Measurements from ENCODE around the gene RGL3. TPM values are rescaled to one million over a fixed set of nuclear protein-coding genes. Genes with fewer than 3 reads are reported as not detected.
"Not testable (repeated sequence)": the region's sequence is repeated elsewhere in the genome, so short reads cannot be mapped to it uniquely, and the experiment has no call there.

The RGL3 gene
- total and polyA plus RNA-seq, 5 donors from 2014 or later, result not detected

DNA sequence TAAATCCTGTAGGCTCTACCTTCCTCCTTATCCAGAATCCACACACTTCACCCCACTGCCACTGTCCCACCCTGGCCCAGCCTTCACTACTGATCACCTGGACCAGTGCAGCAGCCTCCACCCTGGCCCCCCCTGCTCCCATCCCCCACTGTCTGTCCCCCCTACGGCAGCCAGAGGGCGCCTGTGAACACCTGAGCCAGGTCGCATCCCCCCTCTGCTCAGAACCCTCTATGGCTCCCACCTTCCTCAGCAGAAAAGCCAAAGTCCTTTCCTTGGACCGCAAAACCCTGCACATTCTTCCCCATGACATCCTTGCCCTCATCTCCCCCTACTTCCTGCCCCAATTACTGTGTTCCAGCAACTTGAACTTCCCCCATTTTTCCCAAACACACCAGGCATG lies 41.1 kb upstream of the RGL3 start:
- no peaks in the 10 kb centered on the region for H3K4me1 ChIP-seq (ENCODE audit: control insufficient read depth, insufficient read depth, low read length, poor library complexity, severe bottlenecking)
- no peaks in the 10 kb centered on the region for H3K36me3 ChIP-seq (ENCODE audit: control insufficient read depth, insufficient read depth, low read length)
- H3K27me3 Mint-ChIP-seq, result peaks cover 11% of the 10 kb centered on the region
- H3K27ac Mint-ChIP-seq, result no peak overlapping the region
- DNase-seq, result no peak
- H3K27me3 ChIP-seq (ENCODE audit: control insufficient read depth, insufficient read depth, low read length), result no peaks in the 10 kb centered on the region
- ATAC-seq (ENCODE audit: low read depth in 2 of 2), result no peak
- H3K9me3 ChIP-seq (ENCODE audit: control insufficient read depth in 2 of 2, low read length in 2 of 2), result no peaks in the 10 kb centered on the region
- H3K4me3 ChIP-seq (ENCODE audit: low read depth, low read length), result no peak overlapping the region
- no peaks in the 10 kb centered on the region for H3K9me3 Mint-ChIP-seq
- H3K27ac ChIP-seq (ENCODE audit: insufficient read depth, low read length, poor library complexity, severe bottlenecking), result no peak overlapping the region
- H3K4me3 Mint-ChIP-seq, result no peak overlapping the region
- no peaks in the 10 kb centered on the region for H3K36me3 Mint-ChIP-seq
- H3K4me1 Mint-ChIP-seq, result peaks cover 0 to 4% (median 1%) of the 10 kb centered on the region in 4 donors

GRCh38 chr19:11458912-11459311 lies 39.8 kb upstream of the RGL3 start:
- peaks cover 11% of the 10 kb centered on the region for H3K27me3 Mint-ChIP-seq

DNA sequence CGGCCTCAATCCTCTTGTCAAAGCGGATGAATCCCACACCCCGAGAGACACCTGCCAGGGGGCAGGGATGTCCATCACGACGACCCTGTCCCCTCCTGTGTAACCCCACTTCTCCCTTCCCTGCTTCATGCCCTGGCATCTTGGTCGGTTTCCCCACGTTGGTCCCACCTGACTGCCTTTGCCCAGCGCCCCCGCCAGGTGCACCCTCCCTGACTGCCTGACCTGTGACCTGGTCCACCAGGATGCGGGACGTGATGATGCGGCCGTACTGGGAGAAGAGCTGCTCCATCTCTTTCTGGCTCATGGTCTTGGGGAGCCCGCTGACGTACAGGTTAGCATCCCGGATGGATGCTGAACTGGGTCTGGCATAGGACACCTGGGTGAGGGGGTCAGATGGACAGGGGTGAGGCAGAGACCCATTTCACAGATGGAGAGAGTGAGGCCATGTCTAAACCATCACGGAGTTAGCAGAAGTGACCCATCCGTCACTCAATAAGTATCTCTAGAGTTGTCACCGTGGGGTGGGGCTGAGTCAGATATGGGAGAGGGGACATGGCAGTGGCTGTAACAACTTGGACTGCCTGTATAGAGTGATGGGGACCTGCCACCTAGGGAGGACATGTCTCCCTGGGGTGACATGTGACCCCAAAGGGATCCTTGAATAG lies 39.3 kb upstream of the RGL3 start:
- Histone ChIP-seq H3K4me3 (ENCODE audit: low read depth, low read length) (no peak overlapping the region), H3K36me3 (ENCODE audit: control insufficient read depth, insufficient read depth, low read length) (no peaks in the 10 kb centered on the region), H3K9me3 (ENCODE audit: control insufficient read depth in 2 of 2, low read length in 2 of 2) (no peaks in the 10 kb centered on the region), H3K27ac (ENCODE audit: insufficient read depth, low read length, poor library complexity, severe bottlenecking) (no peak overlapping the region), H3K4me1 (ENCODE audit: control insufficient read depth, insufficient read depth, low read length, poor library complexity, severe bottlenecking) (no peaks in the 10 kb centered on the region), H3K27me3 (ENCODE audit: control insufficient read depth, insufficient read depth, low read length) (no peaks in the 10 kb centered on the region)
- no peaks in the 10 kb centered on the region for H3K36me3 Mint-ChIP-seq
- no peaks in the 10 kb centered on the region for H3K9me3 Mint-ChIP-seq
- H3K27me3 Mint-ChIP-seq, result peaks cover 11% of the 10 kb centered on the region
- no peak overlapping the region for H3K4me3 Mint-ChIP-seq
- H3K4me1 Mint-ChIP-seq, result peaks cover 0 to 4% (median 1%) of the 10 kb centered on the region in 4 donors
- no peak overlapping the region for H3K27ac Mint-ChIP-seq
- DNase-seq (no peak), ATAC-seq (ENCODE audit: low read depth in 2 of 2) (no peak)

More at GRCh38 chr19:11458912-11459311, 39.8 kb upstream of the RGL3 start:
- ATAC-seq (ENCODE audit: low read depth in 2 of 2); H3K36me3 Mint-ChIP-seq; H3K27ac ChIP-seq (ENCODE audit: insufficient read depth, low read length, poor library complexity, severe bottlenecking); H3K27me3 ChIP-seq (ENCODE audit: control insufficient read depth, insufficient read depth, low read length); H3K9me3 ChIP-seq (ENCODE audit: control insufficient read depth in 2 of 2, low read length in 2 of 2); H3K36me3 ChIP-seq (ENCODE audit: control insufficient read depth, insufficient read depth, low read length); H3K27ac Mint-ChIP-seq; DNase-seq; H3K4me1 ChIP-seq (ENCODE audit: control insufficient read depth, insufficient read depth, low read length, poor library complexity, severe bottlenecking); H3K9me3 Mint-ChIP-seq; H3K4me3 Mint-ChIP-seq; H3K4me1 Mint-ChIP-seq; H3K4me3 ChIP-seq (ENCODE audit: low read depth, low read length): not testable (repeated sequence)

- Histone ChIP-seq H3K4me3 (ENCODE audit: low read depth, low read length) (no peak overlapping the region), H3K4me1 (ENCODE audit: control insufficient read depth, insufficient read depth, low read length, poor library complexity, severe bottlenecking) (no peaks in the 10 kb centered on the region), H3K9me3 (ENCODE audit: control insufficient read depth in 2 of 2, low read length in 2 of 2) (no peaks in the 10 kb centered on the region), H3K27me3 (ENCODE audit: control insufficient read depth, insufficient read depth, low read length) (no peaks in the 10 kb centered on the region), H3K27ac (ENCODE audit: insufficient read depth, low read length, poor library complexity, severe bottlenecking) (no peak overlapping the region), H3K36me3 (ENCODE audit: control insufficient read depth, insufficient read depth, low read length) (no peaks in the 10 kb centered on the region)
- Mint-ChIP-seq H3K4me3 (no peak overlapping the region), H3K4me1 (peaks cover 0 to 2% (median 0%) of the 10 kb centered on the region in 4 donors), H3K27me3 (peaks cover 11% of the 10 kb centered on the region), H3K36me3 (no peaks in the 10 kb centered on the region), H3K27ac (no peak overlapping the region), H3K9me3 (no peaks in the 10 kb centered on the region)
- ATAC-seq (ENCODE audit: low read depth in 2 of 2), result no peak
- DNase-seq, result no peak
Observed at GRCh38 chr19:11457831-11458230, 38.7 kb upstream of the RGL3 start.

- Histone ChIP-seq H3K36me3 (ENCODE audit: control insufficient read depth, insufficient read depth, low read length) (no peaks in the 10 kb centered on the region), H3K27me3 (ENCODE audit: control insufficient read depth, insufficient read depth, low read length) (no peaks in the 10 kb centered on the region), H3K27ac (ENCODE audit: insufficient read depth, low read length, poor library complexity, severe bottlenecking) (no peak overlapping the region), H3K9me3 (ENCODE audit: control insufficient read depth in 2 of 2, low read length in 2 of 2) (no peaks in the 10 kb centered on the region), H3K4me3 (ENCODE audit: low read depth, low read length) (no peak overlapping the region), H3K4me1 (ENCODE audit: control insufficient read depth, insufficient read depth, low read length, poor library complexity, severe bottlenecking) (no peaks in the 10 kb centered on the region)
- Mint-ChIP-seq H3K9me3 (no peaks in the 10 kb centered on the region), H3K27ac (no peak overlapping the region), H3K36me3 (no peaks in the 10 kb centered on the region), H3K4me3 (no peak overlapping the region), H3K4me1 (peaks cover 0 to 3% (median 0%) of the 10 kb centered on the region in 4 donors), H3K27me3 (peaks cover 11% of the 10 kb centered on the region)
- DNase-seq (no peak), ATAC-seq (ENCODE audit: low read depth in 2 of 2) (no peak)
Observed at GRCh38 chr19:11457115-11457514, 38.0 kb upstream of the RGL3 start.

GRCh38 chr19:11456659-11457058 lies 37.5 kb upstream of the RGL3 start:
- Mint-ChIP-seq H3K27ac (no peak overlapping the region), H3K27me3 (peaks cover 11% of the 10 kb centered on the region), H3K9me3 (no peaks in the 10 kb centered on the region), H3K36me3 (no peaks in the 10 kb centered on the region), H3K4me1 (peaks cover 0 to 3% (median 0%) of the 10 kb centered on the region in 4 donors), H3K4me3 (no peak overlapping the region)
- no peak overlapping the region for H3K27ac ChIP-seq (ENCODE audit: insufficient read depth, low read length, poor library complexity, severe bottlenecking)
- ATAC-seq (ENCODE audit: low read depth in 2 of 2) (no peak), DNase-seq (no peak)
- no peaks in the 10 kb centered on the region for H3K36me3 ChIP-seq (ENCODE audit: control insufficient read depth, insufficient read depth, low read length)
- no peaks in the 10 kb centered on the region for H3K9me3 ChIP-seq (ENCODE audit: control insufficient read depth in 2 of 2, low read length in 2 of 2)
- H3K4me3 ChIP-seq (ENCODE audit: low read depth, low read length), result no peak overlapping the region
- H3K27me3 ChIP-seq (ENCODE audit: control insufficient read depth, insufficient read depth, low read length), result no peaks in the 10 kb centered on the region
- no peaks in the 10 kb centered on the region for H3K4me1 ChIP-seq (ENCODE audit: control insufficient read depth, insufficient read depth, low read length, poor library complexity, severe bottlenecking)

DNA sequence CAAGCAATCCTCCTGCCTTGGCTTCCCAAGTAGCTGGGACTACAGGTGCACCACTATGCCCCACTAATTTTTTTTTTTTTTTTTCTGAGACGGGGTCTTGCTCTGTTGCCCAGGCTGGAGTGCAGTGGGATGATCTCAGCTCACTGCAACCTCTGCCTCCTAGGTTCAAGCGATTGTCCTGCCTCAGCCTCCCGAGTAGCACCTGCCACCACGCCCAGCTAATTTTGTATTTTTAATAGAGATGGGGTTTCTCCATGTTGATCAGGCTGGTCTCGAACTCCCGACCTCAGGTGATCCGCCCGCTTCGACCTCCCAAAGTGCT lies 36.1 kb upstream of the RGL3 start:
- H3K9me3 Mint-ChIP-seq; H3K27ac ChIP-seq (ENCODE audit: insufficient read depth, low read length, poor library complexity, severe bottlenecking); H3K27me3 ChIP-seq (ENCODE audit: control insufficient read depth, insufficient read depth, low read length); H3K27ac Mint-ChIP-seq; H3K36me3 Mint-ChIP-seq; H3K4me1 Mint-ChIP-seq; H3K36me3 ChIP-seq (ENCODE audit: control insufficient read depth, insufficient read depth, low read length); H3K4me1 ChIP-seq (ENCODE audit: control insufficient read depth, insufficient read depth, low read length, poor library complexity, severe bottlenecking); ATAC-seq (ENCODE audit: low read depth in 2 of 2); H3K9me3 ChIP-seq (ENCODE audit: control insufficient read depth in 2 of 2, low read length in 2 of 2); H3K4me3 Mint-ChIP-seq; DNase-seq; H3K4me3 ChIP-seq (ENCODE audit: low read depth, low read length): not testable (repeated sequence)
- H3K27me3 Mint-ChIP-seq, result peaks cover 11% of the 10 kb centered on the region

- no peak overlapping the region for H3K27ac ChIP-seq (ENCODE audit: insufficient read depth, low read length, poor library complexity, severe bottlenecking)
- Mint-ChIP-seq H3K27me3 (peaks cover 3% of the 10 kb centered on the region), H3K4me3 (no peak overlapping the region), H3K27ac (no peak overlapping the region), H3K36me3 (no peaks in the 10 kb centered on the region), H3K9me3 (no peaks in the 10 kb centered on the region), H3K4me1 (peaks cover 0 to 3% (median 0%) of the 10 kb centered on the region in 4 donors)
- H3K36me3 ChIP-seq (ENCODE audit: control insufficient read depth, insufficient read depth, low read length), result no peaks in the 10 kb centered on the region
- no peaks in the 10 kb centered on the region for H3K9me3 ChIP-seq (ENCODE audit: control insufficient read depth in 2 of 2, low read length in 2 of 2)
- no peaks in the 10 kb centered on the region for H3K4me1 ChIP-seq (ENCODE audit: control insufficient read depth, insufficient read depth, low read length, poor library complexity, severe bottlenecking)
- H3K27me3 ChIP-seq (ENCODE audit: control insufficient read depth, insufficient read depth, low read length), result no peaks in the 10 kb centered on the region
- ATAC-seq (ENCODE audit: low read depth in 2 of 2) (no peak), DNase-seq (peak in 1 of 3 donors; percentile 17)
- no peak overlapping the region for H3K4me3 ChIP-seq (ENCODE audit: low read depth, low read length)
Observed at GRCh38 chr19:11453468-11454341, 34.6 kb upstream of the RGL3 start.
